Measurements from ENCODE around the gene ABCC3.

DNA sequence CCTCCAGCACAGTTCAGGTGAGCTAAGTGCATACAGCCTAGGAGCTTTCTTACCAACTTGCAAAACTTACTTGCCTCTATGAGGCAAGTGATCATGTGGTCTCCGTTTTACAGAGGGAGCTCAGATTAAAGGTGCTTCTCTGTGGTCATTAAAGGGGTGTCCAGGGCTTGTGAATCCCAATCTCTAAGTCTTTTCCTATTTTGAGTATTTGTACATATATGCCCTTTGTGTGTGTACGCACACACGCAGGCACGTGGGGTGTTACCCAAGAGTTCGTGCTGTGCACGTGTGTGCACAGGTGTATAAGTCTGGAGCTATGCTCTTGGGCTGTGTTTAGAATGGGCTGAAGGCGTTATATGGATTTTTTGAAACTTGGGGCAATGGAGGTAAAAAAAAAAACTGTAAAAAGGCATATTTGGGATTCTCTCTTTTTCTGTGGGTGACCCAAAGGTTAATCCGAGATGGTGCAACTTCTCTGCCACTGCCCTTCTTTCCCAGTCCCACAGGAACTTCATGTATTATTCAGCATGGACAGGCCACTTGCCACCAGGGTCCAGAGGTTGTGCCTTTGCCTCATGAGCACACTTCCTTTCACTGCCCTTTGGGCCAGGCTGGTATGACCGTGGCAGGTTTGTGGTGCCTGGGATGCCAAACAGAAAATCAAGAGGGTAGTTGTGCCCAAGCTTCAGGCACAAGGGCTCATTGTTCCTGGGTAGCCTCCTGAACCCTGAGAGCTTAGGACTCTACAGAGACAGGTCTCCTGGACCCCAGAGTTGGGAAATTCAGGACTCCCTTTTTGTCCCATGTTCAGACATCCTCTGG lies 1.5 kb downstream of the ABCC3 start:
- no peak for TF ChIP-seq EZH2 (IDR thresholded peaks at IDR 0.05; ENCODE audit: low read depth, low read length, severe bottlenecking)
- TF ChIP-seq, protein P1, sequence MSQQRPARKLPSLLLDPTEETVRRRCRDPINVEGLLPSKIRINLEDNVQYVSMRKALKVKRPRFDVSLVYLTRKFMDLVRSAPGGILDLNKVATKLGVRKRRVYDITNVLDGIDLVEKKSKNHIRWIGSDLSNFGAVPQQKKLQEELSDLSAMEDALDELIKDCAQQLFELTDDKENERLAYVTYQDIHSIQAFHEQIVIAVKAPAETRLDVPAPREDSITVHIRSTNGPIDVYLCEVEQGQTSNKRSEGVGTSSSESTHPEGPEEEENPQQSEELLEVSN (IDR thresholded peaks at IDR 0.05): no peak
- no peak for TF ChIP-seq SP1 (IDR thresholded peaks at IDR 0.05; ENCODE audit: low read depth, low read length)
- no peak for TF ChIP-seq TCF12 (IDR thresholded peaks at IDR 0.05; ENCODE audit: low read depth, low read length)
- no peak for TF ChIP-seq HDAC2 (IDR thresholded peaks at IDR 0.05; ENCODE audit: borderline replicate concordance in 1 of 2, low read depth in 2 of 2, low read length in 2 of 2)
- no peak for TF ChIP-seq POLR2A (IDR thresholded peaks at IDR 0.05; ENCODE audit: control extremely low read depth in 1 of 2, low read depth in 2 of 2, low read length in 2 of 2)
- TF ChIP-seq, protein P2, sequence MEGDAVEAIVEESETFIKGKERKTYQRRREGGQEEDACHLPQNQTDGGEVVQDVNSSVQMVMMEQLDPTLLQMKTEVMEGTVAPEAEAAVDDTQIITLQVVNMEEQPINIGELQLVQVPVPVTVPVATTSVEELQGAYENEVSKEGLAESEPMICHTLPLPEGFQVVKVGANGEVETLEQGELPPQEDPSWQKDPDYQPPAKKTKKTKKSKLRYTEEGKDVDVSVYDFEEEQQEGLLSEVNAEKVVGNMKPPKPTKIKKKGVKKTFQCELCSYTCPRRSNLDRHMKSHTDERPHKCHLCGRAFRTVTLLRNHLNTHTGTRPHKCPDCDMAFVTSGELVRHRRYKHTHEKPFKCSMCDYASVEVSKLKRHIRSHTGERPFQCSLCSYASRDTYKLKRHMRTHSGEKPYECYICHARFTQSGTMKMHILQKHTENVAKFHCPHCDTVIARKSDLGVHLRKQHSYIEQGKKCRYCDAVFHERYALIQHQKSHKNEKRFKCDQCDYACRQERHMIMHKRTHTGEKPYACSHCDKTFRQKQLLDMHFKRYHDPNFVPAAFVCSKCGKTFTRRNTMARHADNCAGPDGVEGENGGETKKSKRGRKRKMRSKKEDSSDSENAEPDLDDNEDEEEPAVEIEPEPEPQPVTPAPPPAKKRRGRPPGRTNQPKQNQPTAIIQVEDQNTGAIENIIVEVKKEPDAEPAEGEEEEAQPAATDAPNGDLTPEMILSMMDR (IDR thresholded peaks at IDR 0.05; ENCODE audit: control extremely low read depth in 1 of 3, insufficient read depth in 1 of 3, low read depth in 1 of 3, low read length in 3 of 3): no peak

Measured in H1 (cell line).